HL-60 (cell line): ENCODE data around the gene MAP2K6.

Experiments
- DNase-seq, 2 experiments: peaks; one replicate each; pipeline ENCODE4 v3.0.0-alpha.2; 2010 to 2020; ENCODE audit warnings: low read depth in 1 of 2, low spot score in 1 of 2
- H3K27ac ChIP-seq: fragments of 250-450 bp; sonication (Bioruptor Pico); replicated peaks from 2 replicates; pipeline ENCODE4 v1.5.1; 2020; ENCODE audit warnings: mild to moderate bottlenecking, moderate library complexity
- H3K27me3 ChIP-seq: fragments of 250-450 bp; sonication (Bioruptor Pico); 2 replicates; pipeline ENCODE4 v1.5.1; 2021; ENCODE audit warnings: mild to moderate bottlenecking, moderate library complexity; ENCODE audit not compliant: insufficient read depth, poor library complexity, severe bottlenecking
- H3K4me3 ChIP-seq: replicated peaks from 2 replicates; pipeline ENCODE4 v1.5.1; 2011; ENCODE audit warnings: mild to moderate bottlenecking, control low read depth, low read length; ENCODE audit not compliant: insufficient read depth
- GABPA ChIP-seq: IDR thresholded peaks from 2 replicates; pipeline ENCODE4 v1.6.1; 2012; ENCODE audit warnings: low read depth
- POLR2AphosphoS5 ChIP-seq: IDR thresholded peaks from 2 replicates; pipeline ENCODE4 v1.6.1; 2012; ENCODE audit warnings: low read depth
- SPI1 ChIP-seq: IDR thresholded peaks from 2 replicates; pipeline ENCODE4 v1.6.1; 2012; ENCODE audit warnings: low read depth, mild to moderate bottlenecking, borderline replicate concordance
- TF ChIP-seq, protein P1 (sequence below): IDR thresholded peaks from 2 replicates; pipeline ENCODE4 v1.6.1; 2012; ENCODE audit warnings: low read depth; ENCODE audit not compliant: insufficient replicate concordance
- TF ChIP-seq, protein P2 (sequence below): IDR thresholded peaks from one replicate; pipeline ENCODE4 v1.5.1; 2011; ENCODE audit warnings: low read length, control low read depth, inconsistent platforms; ENCODE audit not compliant: insufficient read depth

MAP2K6 gene

DNA sequence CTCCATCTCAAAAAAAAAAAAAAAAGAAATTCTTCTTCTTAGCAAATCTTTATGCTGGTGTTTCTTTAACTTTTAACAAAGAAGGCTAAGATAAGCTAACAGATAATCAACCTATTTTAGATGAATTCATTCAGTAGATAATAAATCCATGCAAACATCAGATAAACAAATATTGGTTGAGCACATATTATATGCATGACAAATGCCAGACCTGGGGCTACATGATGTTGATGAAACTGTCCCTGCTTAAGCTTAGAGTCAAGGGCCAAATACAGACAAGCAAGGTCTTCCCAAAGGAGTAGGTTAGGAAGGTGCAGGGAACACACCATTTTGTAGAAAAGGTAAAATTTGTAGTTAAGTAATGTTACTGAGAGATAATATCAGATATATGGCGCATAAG, 6.7 kb upstream of the MAP2K6 start:
- Histone ChIP-seq H3K4me3 (no peak overlapping the region), H3K27me3 (no peaks in the 10 kb centered on the region), H3K27ac (no peak overlapping the region)
- TF ChIP-seq GABPA: no peak
- TF ChIP-seq, protein P1, sequence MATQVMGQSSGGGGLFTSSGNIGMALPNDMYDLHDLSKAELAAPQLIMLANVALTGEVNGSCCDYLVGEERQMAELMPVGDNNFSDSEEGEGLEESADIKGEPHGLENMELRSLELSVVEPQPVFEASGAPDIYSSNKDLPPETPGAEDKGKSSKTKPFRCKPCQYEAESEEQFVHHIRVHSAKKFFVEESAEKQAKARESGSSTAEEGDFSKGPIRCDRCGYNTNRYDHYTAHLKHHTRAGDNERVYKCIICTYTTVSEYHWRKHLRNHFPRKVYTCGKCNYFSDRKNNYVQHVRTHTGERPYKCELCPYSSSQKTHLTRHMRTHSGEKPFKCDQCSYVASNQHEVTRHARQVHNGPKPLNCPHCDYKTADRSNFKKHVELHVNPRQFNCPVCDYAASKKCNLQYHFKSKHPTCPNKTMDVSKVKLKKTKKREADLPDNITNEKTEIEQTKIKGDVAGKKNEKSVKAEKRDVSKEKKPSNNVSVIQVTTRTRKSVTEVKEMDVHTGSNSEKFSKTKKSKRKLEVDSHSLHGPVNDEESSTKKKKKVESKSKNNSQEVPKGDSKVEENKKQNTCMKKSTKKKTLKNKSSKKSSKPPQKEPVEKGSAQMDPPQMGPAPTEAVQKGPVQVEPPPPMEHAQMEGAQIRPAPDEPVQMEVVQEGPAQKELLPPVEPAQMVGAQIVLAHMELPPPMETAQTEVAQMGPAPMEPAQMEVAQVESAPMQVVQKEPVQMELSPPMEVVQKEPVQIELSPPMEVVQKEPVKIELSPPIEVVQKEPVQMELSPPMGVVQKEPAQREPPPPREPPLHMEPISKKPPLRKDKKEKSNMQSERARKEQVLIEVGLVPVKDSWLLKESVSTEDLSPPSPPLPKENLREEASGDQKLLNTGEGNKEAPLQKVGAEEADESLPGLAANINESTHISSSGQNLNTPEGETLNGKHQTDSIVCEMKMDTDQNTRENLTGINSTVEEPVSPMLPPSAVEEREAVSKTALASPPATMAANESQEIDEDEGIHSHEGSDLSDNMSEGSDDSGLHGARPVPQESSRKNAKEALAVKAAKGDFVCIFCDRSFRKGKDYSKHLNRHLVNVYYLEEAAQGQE: no peak
- TF ChIP-seq POLR2AphosphoS5: no peak
- TF ChIP-seq SPI1: no peak
- TF ChIP-seq, protein P2, sequence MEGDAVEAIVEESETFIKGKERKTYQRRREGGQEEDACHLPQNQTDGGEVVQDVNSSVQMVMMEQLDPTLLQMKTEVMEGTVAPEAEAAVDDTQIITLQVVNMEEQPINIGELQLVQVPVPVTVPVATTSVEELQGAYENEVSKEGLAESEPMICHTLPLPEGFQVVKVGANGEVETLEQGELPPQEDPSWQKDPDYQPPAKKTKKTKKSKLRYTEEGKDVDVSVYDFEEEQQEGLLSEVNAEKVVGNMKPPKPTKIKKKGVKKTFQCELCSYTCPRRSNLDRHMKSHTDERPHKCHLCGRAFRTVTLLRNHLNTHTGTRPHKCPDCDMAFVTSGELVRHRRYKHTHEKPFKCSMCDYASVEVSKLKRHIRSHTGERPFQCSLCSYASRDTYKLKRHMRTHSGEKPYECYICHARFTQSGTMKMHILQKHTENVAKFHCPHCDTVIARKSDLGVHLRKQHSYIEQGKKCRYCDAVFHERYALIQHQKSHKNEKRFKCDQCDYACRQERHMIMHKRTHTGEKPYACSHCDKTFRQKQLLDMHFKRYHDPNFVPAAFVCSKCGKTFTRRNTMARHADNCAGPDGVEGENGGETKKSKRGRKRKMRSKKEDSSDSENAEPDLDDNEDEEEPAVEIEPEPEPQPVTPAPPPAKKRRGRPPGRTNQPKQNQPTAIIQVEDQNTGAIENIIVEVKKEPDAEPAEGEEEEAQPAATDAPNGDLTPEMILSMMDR: no peak
- no peak for DNase-seq

DNA sequence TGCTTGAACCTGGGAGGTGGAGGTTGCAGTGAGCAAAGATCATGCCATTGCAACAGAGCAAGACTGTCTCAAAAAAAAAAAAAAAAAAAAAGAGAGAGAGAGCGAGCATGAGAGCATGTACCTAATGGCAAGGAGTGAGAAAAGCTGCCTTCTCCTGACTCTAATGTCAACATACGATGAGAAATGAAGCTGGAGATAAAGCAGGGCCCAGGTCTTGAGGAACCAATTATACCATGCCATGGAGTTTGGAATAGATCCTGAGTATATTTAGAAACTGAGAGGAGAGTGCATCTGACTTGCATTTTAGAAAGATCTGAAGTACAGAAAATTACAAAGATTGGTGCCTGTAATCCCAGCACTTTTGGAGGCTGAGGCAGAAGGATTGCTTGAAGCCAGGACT, 3.8 kb upstream of the MAP2K6 start:
- no peaks in the 10 kb centered on the region for H3K27me3 ChIP-seq
- H3K27ac ChIP-seq: no peak overlapping the region
- no peak for DNase-seq
- no peak overlapping the region for H3K4me3 ChIP-seq
- TF ChIP-seq, protein P1: no peak
- no peak for TF ChIP-seq GABPA
- TF ChIP-seq, protein P2: no peak
- no peak for TF ChIP-seq POLR2AphosphoS5
- TF ChIP-seq SPI1: no peak

DNA sequence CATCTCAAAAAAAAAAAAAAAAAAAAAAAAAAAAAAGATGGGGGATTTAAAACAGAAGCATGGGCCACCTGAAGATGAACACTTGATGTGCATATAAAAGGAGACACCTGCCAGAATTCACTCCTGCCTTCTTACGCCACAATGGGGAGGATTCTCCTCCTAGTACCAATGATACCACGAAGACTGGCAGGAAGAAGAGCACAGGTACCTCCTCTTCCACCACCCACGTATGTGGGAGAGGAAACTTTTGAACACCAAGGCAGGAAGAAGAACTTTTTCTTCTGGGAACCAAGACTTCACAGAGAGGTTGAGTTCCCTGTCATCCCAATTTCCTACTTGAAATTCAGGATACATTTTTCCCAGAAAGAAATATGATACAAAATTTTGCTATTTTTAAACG, 2.7 kb upstream of the MAP2K6 start:
- no peak for DNase-seq
- TF ChIP-seq, protein P1: no peak
- TF ChIP-seq SPI1 (no peak), GABPA (no peak), POLR2AphosphoS5 (no peak)
- TF ChIP-seq, protein P2: no peak
- Histone ChIP-seq H3K4me3 (no peak overlapping the region), H3K27me3 (no peaks in the 10 kb centered on the region), H3K27ac (no peak overlapping the region)
